HG02981 (cell line): ENCODE measurements around the gene RFLNA.
"Not testable (repeated sequence)": the region's sequence is repeated elsewhere in the genome, so short reads cannot be mapped to it uniquely, and the experiment has no call there.

Experiments
- ATAC-seq: cut with Tn5 transposase; IDR thresholded peaks from one replicate; pipeline ENCODE4 v1.9.1; 2021; ENCODE audit warnings: mild to moderate bottlenecking, moderate library complexity; ENCODE audit not compliant: unreplicated experiment

The RFLNA gene

DNA sequence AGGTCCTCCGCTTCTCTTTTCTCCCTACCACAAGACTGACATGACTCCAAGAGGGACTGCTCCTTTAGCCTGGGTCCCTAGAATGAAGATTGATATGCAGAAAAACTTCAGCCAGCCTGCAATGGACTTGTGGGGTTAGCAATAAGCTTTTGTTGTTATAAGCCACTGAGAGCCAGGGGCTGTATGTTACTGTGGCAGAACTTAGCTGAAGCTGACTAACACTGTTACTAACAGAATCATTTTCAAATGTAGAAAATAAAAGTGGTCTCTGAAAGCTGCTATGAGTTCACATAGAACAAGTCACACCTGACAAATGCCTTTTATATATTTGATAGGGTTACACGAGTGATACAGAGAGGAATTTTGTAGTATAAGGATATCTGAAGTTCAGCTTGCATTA lies 13.6 kb upstream of the RFLNA start:
- ATAC-seq = no peak

DNA sequence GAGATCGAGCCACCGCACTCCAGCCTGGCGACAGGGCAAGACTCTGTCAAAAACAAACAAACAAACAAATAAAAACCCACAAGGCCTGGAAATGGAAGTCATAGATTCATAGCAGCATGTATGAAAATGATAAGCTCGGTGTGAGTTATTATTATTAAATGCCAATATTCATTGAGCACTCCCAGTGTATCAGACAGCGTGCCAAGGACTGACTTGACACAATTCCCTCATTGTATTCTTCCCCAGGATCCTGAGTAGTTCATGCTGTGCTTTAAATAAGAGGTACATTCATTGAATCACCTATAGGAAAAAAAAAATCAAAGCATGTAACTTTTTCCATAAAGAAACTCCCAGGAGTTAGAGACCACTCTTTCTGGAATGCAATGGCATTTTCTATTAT lies 12.6 kb upstream of the RFLNA start:
- ATAC-seq = no peak

DNA sequence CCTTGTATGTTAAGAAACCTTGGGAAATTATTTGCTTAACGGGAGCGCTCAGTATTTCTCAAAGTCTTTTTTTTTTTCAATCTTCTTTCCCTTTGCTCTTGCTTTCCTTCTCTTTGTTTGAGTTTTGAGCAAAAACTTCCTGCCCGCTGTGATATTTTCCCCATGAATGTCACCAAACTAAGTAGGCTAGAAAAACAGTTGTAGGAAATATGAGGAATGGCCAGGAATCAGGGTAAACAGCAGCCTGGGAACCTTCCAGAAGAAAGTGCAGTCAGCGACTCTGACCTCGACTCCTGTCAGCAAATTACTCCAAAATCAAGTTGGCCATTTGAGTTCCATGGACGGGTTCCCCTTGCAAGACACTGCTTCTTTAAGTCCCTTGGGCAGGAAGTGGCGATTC lies 11.6 kb upstream of the RFLNA start:
- ATAC-seq = no peak

- ATAC-seq = no peak
Measured at GRCh38 chr12:124284368-124284767, 10.5 kb upstream of the RFLNA start.

- ATAC-seq = no peak
Measured at GRCh38 chr12:124286414-124286813, 8.5 kb upstream of the RFLNA start.

DNA sequence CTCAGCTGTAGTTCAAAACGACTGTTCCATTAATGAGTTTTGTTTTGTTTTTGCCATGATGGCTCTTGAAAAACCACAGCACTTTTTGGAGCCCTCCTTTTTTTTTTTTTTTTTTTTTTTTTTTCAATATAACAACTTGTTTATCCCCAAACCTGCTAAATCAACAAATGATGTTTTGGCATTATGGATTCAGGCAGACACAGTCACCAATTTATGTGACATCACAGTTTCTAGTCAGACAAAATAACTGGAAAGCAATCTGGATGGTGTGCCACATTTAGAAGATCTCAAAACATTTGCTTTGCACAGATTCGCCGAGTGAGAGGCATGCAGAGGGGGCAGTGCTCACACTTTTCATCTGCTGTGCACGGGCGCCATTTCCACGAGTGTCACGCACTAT lies 7.9 kb upstream of the RFLNA start:
- no peak for ATAC-seq

GRCh38 chr12:124289634-124290600 lies 5.0 kb upstream of the RFLNA start:
- no peak for ATAC-seq

GRCh38 chr12:124292385-124292784 lies 2.5 kb upstream of the RFLNA start:
- no peak for ATAC-seq

DNA sequence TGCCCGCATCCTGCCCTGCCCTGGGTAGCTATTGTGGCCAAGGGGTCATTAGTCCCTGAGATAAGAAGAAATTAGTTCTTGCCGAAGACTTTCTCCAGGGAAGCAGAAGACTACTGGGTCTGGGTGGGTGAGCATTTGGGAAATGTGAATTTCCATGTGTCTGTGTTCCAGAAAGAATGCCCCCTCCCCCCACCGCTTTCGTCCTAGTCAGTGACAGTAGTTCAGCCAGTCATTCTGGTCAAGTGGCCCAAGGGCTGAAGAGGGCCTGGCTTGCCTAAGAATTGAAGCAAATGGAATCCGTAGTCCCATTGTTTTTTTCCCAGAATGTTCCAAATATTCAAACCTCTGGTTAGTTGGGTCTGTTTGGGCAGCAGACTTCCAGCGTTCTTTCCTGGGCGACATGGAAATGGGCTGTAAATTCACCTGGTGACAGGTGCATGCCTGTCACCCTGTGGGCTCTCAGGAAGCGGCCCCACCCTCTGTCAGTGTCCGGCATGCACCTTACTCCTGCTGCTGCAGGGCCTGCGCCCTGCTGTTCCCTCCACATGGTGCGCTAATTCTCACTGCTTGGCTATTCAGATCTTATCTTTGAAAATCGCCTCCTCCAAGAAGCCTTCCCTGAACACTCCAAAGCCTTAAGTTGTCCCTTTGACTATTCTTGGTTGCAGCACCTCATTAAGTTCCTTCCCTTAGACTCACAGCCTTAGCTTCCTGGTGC lies 1.4 kb upstream of the RFLNA start:
- ATAC-seq = no peak

DNA sequence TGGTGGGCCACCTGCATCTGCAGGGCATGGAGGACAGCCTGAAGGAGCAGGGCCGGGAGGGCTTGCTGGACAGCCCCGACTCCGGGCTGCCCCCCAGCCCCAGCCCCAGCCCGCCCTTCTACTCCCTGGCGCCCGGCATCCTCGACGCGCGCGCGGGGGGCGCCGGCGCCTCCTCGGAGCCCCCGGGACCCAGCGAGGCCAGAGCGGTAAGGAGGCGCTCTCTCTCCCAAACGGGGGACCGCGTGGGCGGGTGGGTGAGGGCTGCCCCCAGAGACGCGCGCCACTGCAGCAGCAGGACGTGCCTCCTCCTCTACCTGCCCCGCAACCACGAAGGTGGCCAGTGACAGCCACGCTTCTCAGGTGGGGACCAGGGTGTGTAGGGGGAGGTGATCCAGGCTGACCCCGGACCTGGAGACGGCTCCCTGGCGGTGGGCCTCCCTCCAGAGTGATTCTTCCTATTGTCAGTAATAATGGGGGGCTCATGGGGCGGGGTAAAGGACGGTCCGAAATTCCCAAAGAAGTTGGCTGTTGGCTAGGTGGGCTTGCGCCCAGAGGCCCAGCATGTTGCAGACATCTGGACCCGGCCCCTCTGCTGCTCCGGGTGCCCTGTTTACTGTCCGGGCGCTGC lies 652 bp downstream of the RFLNA start:
- no peak for ATAC-seq

GRCh38 chr12:124296295-124296915 lies 1.5 kb downstream of the RFLNA start:
- ATAC-seq = no peak

GRCh38 chr12:124296916-124297351 lies 2.0 kb downstream of the RFLNA start:
- no peak for ATAC-seq

GRCh38 chr12:124297389-124297788 lies 2.5 kb downstream of the RFLNA start:
- no peak for ATAC-seq

DNA sequence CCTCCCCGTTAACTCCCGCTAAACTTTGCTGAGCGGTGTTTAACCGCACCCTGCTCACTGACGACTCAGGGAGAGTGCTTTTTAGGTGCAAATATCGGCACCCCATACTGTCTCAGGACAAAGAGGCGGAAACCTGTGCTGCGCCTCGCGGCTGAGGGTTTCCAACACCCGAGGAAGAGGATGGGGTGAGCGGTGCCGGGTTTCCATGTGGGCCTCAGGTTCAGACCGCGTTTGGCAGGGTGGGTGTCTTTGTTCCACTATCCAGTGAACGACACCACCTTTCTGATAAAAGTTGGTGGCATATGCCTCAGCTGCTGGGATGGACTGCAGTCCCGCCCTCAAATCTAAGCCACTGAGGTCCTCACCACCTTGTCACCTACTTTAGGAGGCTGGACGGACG lies 3.0 kb downstream of the RFLNA start:
- ATAC-seq = no peak

DNA sequence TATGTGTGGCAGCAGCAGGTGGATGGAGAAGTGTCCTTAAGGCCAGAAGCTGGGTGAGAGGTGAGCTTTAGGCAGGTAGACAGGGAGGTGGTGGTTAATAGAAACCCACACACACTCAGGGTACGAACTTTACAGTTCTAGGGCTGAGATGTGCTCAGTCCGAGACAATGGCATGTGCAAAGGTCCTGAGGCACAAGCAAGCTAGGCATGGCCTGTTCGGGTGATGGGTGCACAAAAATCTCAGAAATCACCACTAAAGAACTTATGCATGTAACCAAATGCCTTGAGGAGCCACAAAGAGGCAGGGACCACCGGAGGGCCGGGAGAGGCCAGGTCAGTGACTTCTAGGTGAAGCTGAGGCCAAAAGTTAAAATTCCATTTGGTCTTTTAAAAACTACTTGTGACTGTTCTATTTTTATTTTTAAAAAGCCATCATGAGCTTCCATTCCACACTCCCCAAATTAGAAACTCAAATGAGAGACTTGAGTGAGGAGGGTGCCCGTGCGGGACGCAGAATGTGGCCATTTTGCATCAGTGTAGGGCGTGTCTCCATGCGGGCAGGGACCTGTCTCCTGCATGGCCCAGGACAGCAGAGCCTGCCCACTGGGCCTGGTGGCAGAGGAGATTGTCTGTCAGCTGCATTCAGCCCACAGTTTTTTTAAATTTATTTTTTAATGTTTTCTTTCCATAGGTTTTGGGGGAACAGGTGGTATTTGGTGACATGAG lies 4.0 kb downstream of the RFLNA start:
- ATAC-seq = no peak

GRCh38 chr12:124299628-124300388 lies 4.9 kb downstream of the RFLNA start:
- ATAC-seq = no peak

GRCh38 chr12:124300657-124301056 lies 5.8 kb downstream of the RFLNA start:
- not testable (repeated sequence) for ATAC-seq

GRCh38 chr12:124301084-124301654 lies 6.3 kb downstream of the RFLNA start:
- ATAC-seq = no peak

- no peak for ATAC-seq
Measured at GRCh38 chr12:124302241-124302806, 7.4 kb downstream of the RFLNA start.
